SK-N-SH treated with all-trans-retinoic acid at 6 μM for 48 hours (cell line): Measurements from ENCODE around the gene KCNN4.

Experiments
- CREB5 ChIP-seq: fragments of 250-450 bp; sonication (Bioruptor Pico); IDR thresholded peaks from 2 replicates; pipeline ENCODE4 v1.5.1; 2020; ENCODE audit warnings: low read depth, mild to moderate bottlenecking, moderate library complexity
- CSRNP3 ChIP-seq: fragments of 250-450 bp; sonication (Bioruptor Pico); IDR thresholded peaks from 2 replicates; pipeline ENCODE4 v1.5.1; 2021; ENCODE audit warnings: mild to moderate bottlenecking, moderate library complexity
- OSR1 ChIP-seq: fragments of 250-450 bp; sonication (Bioruptor Pico); IDR thresholded peaks from 2 replicates; pipeline ENCODE4 v1.8.0; 2022; ENCODE audit warnings: moderate library complexity, mild to moderate bottlenecking, inconsistent platforms
- PATZ1 ChIP-seq: fragments of 250-450 bp; sonication (Bioruptor Pico); IDR thresholded peaks from 2 replicates; pipeline ENCODE4 v1.8.0; 2020; ENCODE audit warnings: mild to moderate bottlenecking, moderate library complexity, borderline replicate concordance
- POU6F1 ChIP-seq: fragments of 250-450 bp; sonication (Bioruptor Pico); IDR thresholded peaks from 2 replicates; pipeline ENCODE4 v1.8.0; 2021; ENCODE audit warnings: low read depth, mild to moderate bottlenecking, moderate library complexity, borderline replicate concordance
- RARB ChIP-seq: fragments of 250-450 bp; sonication (Bioruptor Pico); IDR thresholded peaks from 2 replicates; pipeline ENCODE4 v1.8.0; 2021; ENCODE audit warnings: mild to moderate bottlenecking, moderate library complexity
- TCF4 ChIP-seq: fragments of 250-450 bp; sonication (Bioruptor Pico); IDR thresholded peaks from 2 replicates; pipeline ENCODE4 v1.8.0; 2021; ENCODE audit warnings: mild to moderate bottlenecking, moderate library complexity, borderline replicate concordance
- TOX ChIP-seq: fragments of 250-450 bp; sonication (Bioruptor Pico); IDR thresholded peaks from 2 replicates; pipeline ENCODE4 v1.8.0; 2021; ENCODE audit warnings: mild to moderate bottlenecking, moderate library complexity, borderline replicate concordance
- ZC3H10 ChIP-seq: fragments of 250-450 bp; sonication (Bioruptor Pico); IDR thresholded peaks from 2 replicates; pipeline ENCODE4 v1.5.1; 2021; ENCODE audit warnings: mild to moderate bottlenecking, moderate library complexity
- ZFP30 ChIP-seq: fragments of 450-650 bp; formaldehyde crosslinking; IDR thresholded peaks from 2 replicates; pipeline ENCODE4 v1.5.0; 2022; ENCODE audit warnings: mild to moderate bottlenecking, moderate library complexity
- ZNF70 ChIP-seq: fragments of 450-650 bp; formaldehyde crosslinking; IDR thresholded peaks from 2 replicates; pipeline ENCODE4 v1.5.0; 2020; ENCODE audit warnings: mild to moderate bottlenecking, moderate library complexity

GRCh38 chr19:43755256-43755801 is 25.4 kb downstream of the KCNN4 start:
- TF ChIP-seq ZFP30 (CRISPR knock-in tag) (no peak), PATZ1 (CRISPR knock-in tag) (no peak), CSRNP3 (CRISPR knock-in tag) (no peak), TOX (CRISPR knock-in tag) (no peak), ZC3H10 (CRISPR knock-in tag) (no peak), ZNF70 (CRISPR knock-in tag) (no peak), OSR1 (CRISPR knock-in tag) (no peak), TCF4 (CRISPR knock-in tag) (no peak), CREB5 (CRISPR knock-in tag) (no peak), RARB (CRISPR knock-in tag) (no peak), POU6F1 (no peak)
